GM19238 (cell line): ENCODE measurements around the gene ZNF511.

Experiments
- DNase-seq: peaks from one replicate; pipeline ENCODE4 v3.0.0; 2011; ENCODE audit warnings: low spot score; ENCODE audit not compliant: insufficient read length

The ZNF511 gene

DNA sequence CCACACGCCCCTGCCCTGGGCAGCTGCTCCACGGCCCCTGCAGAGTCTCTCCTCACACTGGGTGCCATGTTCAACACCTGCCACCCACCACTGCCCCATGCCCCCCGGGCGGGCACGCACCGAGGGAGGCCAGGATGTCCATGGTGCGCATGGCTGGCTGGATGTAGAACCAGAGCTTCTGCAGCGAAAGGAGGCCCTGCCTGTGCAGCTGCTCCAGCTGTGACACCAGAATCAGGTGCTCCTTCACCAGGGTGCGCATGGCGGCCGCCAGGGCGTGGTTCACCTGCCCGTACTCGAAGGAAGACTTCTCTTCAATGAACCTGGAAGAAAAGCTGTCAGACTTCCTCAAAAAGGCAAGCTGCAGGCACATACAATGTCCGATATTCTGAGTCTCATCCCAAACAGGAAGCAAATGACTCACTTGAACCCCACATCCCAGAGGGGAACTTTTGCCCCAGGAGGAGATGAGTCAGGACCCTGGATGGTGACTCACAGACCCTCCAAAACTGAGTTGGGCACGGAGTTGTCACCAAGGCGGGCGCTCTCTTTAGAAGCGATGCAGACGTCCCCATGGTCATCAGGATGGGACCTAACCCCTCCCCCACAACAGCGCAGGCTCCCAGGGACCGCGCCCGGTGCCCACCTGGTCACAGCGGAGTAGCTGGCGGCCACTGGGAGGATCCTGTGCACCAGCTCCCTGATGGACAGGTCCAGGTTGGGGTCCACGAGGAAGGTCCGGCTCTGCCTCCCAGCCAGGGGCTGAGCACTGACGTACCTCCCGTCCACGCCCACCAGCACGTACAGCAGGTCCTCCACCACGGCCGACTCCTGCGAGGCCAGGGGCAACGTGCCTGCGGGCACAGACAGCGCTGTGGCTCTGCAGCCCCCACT, 15.6 kb upstream of the ZNF511 start:
- DNase-seq = no peak

DNA sequence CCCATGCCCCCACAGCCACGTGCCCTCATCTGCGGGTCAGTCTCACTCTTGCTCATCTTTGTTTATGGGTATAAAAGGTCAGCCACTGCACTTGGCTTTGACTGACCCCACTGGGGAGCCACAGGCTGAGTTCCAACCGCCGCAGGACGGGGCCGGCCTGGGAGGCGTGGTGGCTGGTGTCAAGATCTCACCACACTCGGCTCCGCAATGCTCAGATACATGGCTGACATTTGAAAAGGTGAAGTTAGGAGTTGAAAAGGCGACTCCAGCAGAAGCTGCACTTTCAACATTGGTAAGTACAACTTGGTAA, 14.9 kb upstream of the ZNF511 start:
- DNase-seq = no peak

DNA sequence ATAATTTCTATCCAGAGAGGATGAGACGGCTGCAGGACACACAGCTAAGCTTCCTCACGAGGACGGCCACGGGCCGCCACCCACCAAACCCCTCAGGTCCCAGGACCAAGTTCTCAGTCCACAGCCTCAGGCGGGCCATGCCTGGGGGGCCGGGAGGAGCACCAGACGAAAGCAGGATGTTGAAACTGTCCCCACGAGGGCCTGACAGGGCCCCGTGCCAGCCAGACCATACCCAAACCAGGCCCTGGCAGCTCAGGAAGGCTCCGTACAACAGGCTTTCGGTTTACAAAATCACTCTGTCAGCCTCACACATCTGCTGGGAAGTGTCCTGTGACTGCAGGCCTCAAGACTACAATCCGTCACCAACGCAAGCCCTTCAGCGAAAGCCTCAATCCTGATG, 14.5 kb upstream of the ZNF511 start:
- no peak for DNase-seq

DNA sequence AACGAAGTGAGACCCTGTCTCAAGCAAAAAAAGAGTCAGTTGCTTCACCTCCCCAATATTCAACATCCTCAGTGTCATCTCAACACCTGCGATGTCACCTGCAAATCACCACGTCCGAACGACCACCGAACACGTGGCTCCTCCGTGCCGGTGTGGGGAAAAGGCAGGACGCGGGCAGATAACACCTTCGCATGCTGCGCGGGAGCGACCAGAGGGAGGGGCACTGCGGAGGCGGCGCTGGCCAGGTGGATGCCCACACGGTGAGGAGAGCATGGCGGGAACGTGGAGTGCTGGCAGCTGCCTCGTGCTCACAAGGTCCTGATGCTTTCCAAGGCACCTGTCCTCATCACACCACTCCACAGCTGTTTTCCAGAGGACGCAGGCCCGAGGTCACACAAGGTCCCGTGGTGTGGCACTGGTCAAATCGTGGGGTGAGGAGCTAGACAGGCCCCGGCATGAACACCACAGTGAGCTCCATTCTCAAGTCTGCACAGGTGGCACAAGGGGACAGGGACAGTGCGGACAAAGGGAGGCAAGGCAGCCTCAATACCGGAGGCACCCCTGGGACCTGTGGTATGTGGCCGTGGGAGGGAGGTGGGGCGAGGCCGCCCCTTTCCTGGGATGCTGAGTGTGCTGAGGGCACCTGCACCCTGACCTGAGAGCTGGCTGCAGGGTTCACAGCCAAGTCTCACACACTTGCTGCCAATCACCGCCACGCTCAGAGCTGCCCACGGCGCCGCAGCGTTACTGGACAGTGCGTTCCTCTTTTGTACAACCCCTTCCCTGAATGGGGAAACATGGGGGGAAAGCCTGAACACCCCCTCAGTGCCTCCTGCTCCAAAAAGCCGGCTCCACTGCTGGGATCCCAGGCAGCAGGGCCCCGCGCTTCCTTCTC, 13.0 kb upstream of the ZNF511 start:
- no peak for DNase-seq

DNA sequence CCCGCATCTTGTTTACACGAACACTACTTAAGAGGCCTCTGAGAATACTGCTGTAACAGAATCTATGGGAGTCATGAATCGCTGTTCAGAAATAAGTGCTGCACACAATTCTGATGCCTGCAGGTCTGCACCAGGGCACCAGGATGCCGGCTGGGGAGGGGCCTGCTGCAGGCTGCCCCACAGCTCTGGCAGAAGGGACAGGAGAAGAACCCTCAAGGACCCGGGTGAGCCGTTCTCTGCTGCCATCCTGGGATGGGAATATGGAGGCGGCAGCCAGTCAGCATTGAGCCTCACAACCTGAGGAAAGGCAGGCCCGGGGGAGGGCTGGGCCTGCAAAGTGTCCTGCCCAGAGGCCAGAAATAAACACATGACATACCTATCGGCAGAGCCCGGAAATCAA, 11.2 kb upstream of the ZNF511 start:
- DNase-seq = no peak

DNA sequence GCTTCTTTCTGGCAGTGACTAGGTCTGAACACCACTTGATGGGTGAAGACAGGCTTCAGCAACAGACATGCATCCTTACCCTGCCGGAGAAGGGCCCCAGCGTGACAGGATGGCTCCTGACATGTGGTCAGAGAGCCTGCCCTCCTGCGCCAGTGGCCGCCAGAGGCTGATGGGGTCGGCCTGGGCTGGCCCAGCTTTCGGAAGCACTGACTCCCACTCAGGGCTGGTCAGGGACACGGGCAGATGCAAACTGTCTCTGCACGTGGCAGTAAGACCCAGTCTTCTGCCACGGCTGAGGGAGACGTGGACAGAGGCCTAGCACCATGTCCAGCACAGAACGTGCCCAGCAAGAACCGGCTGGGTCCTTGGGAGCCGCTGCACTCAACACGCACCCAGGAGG, 10.2 kb upstream of the ZNF511 start:
- DNase-seq = no peak

DNA sequence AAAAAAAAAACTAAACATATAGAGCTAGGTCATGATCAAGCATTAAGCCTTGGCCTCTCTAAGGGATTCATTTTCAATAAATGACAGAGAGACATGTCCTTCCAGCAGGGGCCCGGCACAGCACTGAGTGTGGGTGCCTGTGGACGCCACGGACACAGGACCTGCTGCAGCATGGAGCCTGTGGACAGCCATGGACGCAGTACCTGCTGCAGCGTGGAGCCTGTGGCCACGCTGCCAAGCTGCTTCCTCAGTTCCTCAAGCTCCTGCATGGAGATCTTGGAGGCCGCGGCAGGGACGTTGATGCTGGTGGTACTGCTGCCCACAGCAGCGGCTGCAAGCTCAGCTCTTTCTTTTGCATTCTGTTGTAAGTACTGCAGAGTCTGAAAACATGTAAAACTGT, 9.5 kb upstream of the ZNF511 start:
- no peak for DNase-seq

DNA sequence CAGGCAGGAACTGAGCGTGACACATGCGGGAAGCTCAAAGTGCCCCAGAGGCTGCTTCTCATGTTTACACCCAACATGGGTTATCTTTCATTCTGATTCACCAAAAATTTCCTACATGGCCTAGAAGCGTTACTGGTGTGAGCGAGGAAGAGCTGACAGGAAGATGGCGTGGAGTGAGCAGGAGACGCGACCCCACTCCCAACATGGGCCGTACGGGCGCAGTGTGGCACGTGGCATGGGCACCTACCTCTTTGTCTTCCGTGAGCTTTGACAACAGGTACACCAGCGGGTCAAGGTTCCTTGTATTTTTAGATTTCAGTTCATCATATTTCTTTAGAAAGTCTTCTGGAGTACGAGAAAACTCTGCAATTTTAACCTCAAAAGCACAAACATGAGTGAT, 9.0 kb upstream of the ZNF511 start:
- no peak for DNase-seq

DNA sequence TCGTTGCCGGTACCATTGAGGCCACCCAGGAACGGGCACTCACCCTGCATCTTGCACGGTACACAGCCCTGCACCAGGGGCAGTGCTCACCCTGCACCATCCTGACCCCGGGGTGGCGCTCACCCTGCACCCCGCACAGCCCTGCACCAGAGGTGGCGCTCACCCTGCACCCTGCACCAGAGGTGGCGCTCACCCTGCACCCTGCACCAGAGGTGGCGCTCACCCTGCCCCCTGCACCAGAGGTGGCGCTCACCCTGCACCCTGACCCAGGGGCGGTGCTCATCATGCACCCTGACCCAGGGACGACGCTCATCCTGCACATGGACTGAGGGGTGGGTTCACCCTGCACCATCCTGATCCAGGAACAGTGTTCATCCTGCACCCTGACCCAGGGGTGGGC, 6.5 kb upstream of the ZNF511 start:
- no peak for DNase-seq

DNA sequence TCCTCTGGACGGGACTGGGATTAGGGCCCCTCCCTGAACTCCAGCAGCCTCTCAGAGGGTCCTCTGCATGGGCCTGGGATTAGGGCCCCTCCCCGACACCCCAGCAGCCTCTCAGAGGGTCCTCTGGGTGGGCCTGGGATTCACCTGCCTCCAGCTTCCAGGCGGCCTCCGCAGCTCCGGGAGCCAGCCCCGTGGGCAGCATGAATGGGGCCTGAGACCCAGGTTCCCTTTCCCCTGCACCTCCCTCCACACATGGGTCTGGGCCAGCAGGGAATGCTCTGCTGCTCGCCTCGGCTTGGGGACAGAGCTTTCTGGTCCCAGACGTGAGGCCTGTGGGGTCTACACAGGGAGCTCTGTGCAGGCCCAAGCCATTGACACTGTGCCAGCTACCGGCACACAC, 5.5 kb upstream of the ZNF511 start:
- no peak for DNase-seq

DNA sequence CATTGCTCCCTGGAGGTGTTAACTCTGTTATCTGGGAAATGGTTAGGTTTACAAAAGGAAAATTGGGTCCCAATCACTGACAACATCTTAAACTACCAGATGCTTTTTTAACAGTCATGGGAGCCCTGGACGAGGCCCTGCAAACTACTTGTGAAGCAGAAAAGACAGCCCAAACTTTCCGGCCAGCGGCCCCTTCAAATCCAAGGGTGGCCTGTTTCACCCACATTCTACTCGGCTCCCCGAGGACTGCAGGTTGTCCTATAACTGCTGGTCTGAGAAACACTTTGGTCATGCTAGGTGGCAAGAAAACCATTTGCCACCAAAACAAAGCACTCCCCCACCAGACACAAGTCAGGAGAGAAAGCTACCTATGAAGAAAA, 2.6 kb upstream of the ZNF511 start:
- DNase-seq = no peak

DNA sequence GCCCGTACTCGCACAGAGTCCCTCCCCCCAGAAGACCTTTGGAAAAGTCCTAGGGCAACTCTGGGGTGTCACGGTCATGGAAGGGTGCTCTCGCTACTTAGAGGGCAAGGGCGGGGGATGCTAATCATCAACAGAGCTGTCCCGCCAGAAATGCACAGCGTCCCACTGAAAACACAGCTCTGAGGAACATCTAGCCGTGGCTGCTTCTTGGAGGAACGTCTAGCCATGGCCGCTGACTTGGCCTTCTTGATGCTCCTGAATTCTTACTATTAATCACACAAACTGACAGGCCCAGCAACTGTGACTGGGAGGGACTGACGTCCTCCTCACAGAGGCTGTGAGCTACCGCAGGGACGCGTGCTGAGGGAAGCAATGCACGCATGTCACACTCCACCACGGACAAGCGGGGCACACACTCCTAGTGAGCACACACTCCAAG, 1.8 kb upstream of the ZNF511 start:
- DNase-seq = no peak

DNA sequence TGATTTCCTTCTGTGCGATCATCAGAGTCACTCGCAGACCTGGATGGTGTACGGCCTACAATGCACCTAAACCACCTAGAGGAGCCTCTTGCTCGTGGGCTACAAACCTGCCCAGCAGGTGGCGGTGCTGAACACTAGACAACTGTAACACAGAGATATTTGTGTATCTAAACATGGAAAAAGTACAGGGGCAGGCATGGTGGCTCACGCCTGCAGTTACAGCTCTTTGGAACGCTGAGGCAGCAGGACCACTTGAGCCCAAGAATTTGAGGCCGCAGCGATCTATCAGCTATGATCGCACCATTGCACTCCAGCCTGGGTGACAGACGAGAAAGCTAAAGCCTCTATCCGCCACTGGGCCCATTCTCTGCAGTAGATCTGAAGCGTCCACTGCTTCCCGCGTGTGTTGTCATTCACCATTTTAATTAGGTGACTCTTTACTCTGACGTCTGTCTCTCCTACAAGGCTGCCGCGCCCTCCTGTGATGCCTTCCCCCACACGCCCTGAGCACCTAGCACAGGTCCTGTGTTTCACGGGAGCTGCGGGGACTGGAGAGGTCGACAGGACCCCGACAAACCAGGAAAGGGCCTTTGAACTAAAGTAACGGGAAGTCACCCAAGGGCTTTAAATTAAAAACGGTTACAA, 816 bp upstream of the ZNF511 start:
- peak; percentile 67 for DNase-seq

DNA sequence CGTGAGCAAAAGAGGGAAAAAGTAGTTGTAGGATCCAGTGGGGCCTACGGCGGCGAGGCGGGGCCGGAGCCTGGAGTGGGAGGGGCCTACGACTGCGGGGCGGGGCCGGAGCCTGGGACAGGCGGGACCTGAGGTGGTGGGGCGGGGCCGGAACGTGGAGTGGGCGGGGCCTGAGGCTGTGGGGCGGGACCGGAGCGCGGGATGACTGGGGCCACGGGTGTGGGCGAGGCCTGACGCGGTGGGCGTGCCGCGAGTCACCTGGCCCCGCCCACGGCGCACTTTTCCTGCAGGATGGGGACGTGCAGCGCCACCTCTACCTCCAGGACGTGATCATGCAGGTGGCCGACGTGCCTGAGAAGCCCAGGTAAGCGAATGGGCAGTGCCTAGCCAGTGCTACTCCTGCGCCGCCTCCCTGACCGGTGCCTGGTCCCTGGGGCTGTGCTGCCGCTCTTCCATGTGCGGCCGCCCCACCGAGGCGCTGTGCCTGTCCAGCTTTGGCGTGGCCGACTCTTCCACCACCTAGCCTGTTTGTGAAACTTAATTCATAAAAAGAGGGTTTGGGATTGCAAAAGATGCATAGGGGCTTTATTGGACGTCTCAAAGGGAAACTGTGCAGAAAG, 496 bp downstream of the ZNF511 start:
- peak; percentile 90 for DNase-seq

DNA sequence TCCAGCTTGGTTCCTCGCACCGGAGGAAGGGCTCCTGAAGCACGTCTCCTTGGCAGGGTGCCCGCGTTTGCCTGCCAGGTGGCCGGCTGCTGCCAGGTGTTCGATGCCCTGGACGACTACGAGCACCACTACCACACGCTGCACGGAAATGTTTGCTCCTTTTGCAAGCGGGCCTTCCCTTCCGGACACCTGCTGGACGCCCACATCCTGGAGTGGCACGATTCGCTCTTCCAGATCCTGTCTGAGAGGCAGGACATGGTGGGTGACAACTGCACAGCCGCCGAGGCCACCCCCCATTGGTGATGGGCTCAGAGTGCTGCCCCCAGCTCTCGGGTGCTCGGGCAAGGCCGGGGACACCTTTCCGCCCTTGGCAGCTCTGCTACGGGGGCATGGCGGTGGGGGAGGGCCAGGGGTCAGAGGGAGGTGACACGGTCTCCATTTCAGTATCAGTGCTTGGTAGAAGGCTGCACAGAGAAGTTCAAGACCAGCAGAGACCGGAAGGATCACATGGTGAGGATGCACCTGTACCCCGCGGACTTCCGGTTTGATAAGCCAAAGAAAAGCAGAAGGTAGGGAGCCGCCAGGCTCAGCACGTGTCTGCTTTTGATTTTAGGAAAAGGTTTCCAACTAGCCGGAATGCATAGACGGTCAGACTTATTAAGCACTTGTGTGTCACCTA, 1.1 kb downstream of the ZNF511 start:
- no peak for DNase-seq

DNA sequence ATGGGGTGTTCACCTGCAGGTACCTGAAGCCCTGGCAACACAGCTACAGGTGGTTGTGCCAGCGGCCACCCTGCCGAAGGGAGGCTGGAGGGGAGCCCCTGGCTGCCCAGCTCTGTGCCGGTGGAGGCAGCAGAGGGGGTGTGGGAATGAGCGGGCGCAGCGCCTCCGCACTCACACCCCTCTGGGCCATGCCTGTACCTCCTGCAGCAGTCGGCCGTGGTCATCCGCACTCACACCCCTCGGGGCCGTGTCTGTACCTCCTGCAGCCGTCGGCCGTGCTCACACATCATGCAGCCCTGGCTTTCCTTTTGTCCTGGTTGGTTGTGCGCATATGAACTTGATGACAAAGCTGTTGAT, 1.7 kb downstream of the ZNF511 start:
- no peak for DNase-seq

DNA sequence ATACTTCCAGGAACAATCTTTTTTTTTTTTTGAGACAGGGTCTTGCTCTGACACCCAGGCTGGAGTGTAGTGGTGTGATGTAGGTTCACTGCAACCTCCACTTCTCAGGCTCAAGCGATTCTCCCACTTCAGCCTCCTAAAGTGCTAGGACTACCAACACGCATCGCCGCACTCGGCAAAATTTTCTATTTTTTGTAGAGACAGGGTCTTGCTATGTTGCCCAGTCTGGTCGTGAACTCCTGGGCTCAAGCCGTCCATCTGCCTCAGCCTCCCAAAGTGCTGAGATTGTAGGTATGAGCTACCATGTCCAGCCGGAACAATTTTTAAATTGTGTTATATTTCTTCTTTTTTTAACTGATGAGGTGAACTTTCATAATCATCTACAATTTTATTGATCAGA, 2.1 kb downstream of the ZNF511 start:
- DNase-seq = no peak

DNA sequence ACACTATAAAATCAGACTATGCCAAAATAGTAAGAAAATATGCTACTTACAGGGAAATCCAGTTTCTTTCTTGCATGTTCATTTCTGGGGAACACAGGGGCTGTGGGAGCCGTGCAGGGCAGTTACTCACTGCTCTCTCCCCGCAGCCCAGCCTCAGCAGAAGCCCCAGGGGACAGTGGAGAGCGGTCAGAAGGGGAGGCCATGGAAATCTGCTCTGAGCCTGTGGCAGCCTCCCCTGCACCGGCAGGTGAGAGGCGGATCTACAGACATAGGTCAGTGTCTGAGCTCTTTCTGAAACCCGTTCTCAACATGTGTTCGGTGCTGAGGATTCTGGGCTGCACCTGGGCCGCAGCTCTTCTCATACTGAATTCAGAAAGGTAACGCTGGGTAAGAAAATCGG, 2.9 kb downstream of the ZNF511 start:
- no peak for DNase-seq

DNA sequence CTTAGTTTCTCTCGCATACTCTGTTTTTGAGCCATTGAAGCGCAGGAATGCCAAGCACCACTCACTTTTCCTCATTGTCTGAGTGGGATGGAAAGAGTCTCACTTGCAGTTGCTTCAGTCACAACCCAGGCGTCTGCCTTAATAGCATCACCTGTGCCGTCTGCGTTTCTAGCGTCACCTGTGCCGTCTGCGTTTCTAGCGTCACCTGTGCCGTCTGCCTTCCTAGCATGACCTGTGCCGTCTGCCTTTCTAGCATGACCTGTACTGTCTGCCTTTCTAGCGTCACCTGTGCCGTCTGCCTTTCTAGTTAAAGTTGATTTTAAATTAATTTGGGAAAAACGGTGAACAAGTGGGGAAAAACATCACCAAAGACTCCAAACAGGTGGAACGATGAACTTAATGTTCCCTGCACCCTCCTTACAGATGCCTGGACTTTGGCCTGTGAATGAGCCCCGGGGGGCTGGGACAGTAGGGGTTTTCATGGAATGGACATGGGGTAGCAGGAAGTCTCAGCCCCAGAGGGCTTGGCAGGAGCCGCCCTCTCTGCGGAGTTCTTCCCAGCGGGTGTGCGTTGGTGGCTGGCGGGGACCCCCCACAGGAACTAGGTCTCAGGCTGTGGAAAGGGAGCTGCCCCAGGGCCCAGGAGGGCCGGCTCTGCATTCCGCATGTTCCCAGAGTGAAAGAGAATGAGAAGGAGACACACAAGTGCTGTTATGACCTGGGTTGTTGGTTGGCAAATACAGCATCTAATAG, 3.5 kb downstream of the ZNF511 start:
- DNase-seq = no peak

DNA sequence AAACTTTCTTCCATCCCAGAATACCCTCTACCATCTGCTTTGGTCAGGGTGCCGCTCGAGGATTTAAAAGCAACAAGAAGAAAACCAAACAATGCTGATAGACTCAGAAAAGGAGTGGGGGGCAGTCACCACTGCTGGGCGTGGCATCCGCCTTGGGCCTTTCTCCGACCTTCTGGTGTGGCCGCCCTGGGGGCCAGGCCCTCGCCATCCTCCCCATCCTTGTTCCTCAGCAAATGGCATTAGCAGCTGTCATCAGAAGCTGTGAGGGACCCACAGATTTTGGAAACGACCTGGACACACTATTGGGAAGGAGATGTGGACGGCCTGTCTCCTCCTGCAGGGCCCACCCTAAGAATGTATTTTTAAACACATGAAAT, 4.0 kb downstream of the ZNF511 start:
- DNase-seq = no peak

DNA sequence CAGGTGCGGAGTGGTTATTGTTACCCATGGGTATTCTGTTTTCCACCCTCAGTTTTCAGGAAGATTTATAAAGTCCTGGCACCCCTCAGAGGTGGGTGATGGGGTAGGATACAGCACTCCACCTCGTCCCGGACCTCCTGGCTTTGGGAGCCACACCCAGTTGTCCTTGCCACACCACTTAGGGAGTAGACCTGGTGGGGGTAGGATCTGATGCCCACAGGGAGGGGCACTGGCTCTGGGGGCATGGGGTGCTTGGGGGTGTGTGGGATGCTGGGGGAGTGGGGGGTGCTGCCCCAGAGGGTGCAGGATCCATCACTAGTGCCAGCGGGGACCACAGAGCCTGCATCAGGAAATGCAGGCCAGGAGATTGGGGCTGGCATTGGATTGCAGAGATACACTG, 4.5 kb downstream of the ZNF511 start:
- DNase-seq = no peak
